Psoas muscle (tissue), 8 donors: ENCODE measurements around the gene IFITM10. TPM values are rescaled to one million over a fixed set of nuclear protein-coding genes. Genes with fewer than 3 reads are reported as not detected.

Experiments used
- ATAC-seq, 4 donors: fragments of 200-7000 bp; cut with Tn5 transposase; one replicate each; pipeline ENCODE4 v1.9.1; 2020; ENCODE audit warnings: moderate library complexity in 3 of 4, mild to moderate bottlenecking in 2 of 4
- DNase-seq, 2 donors: peaks; one replicate each; pipeline ENCODE4 v3.0.0-alpha.2; 2020
- H3K27ac ChIP-seq: fragments of 200-600 bp; one replicate; pipeline ENCODE4 v1.8.0; 2022
- H3K27me3 ChIP-seq, 3 donors: fragments of 200-600 bp in 1 of 3; one replicate each; pipeline versions ENCODE4 v1.6.1 to v1.8.0; 2013 to 2022; ENCODE audit warnings: low read length in 2 of 3, mild to moderate bottlenecking in 2 of 3, moderate library complexity in 1 of 3; ENCODE audit not compliant: insufficient read depth in 3 of 3
- H3K36me3 ChIP-seq, 2 donors: fragments of 200-600 bp in 1 of 2; one replicate each; pipeline versions ENCODE4 v1.6.1 to v1.8.0; 2013 to 2022; ENCODE audit warnings: low read depth in 1 of 2, mild to moderate bottlenecking in 1 of 2, moderate library complexity in 1 of 2; ENCODE audit not compliant: insufficient read depth in 1 of 2
- H3K4me1 ChIP-seq: fragments of 200-600 bp; one replicate; pipeline ENCODE4 v1.8.0; 2022
- H3K4me3 ChIP-seq: fragments of 200-600 bp; one replicate; pipeline ENCODE4 v1.8.0; 2022; ENCODE audit warnings: mild to moderate bottlenecking
- H3K9me3 ChIP-seq: fragments of 200-600 bp; one replicate; pipeline ENCODE4 v1.8.0; 2022
- CTCF ChIP-seq: fragments of 200-600 bp; IDR thresholded peaks from one replicate; pipeline ENCODE4 v1.8.0; 2022; ENCODE audit warnings: antibody characterized with exemption
- WGBS, 3 donors: extraction: QIAGEN DNeasy Blood & Tissue Kit; methylation state at CpG; one replicate each; pipeline versions ENCODE4 v1.1.6 to v1.1.7; 2013; 5-methylcytosine and 5-hydroxymethylcytosine counted together
- intact Hi-C, 2 donors: fragments of 100-400 bp; cut with DNase I; formaldehyde crosslinking; loops; one replicate each; pipeline versions ENCODE4 v1.11.0 to v1.14.2; 2022
- polyA plus RNA-seq, 3 donors: library from polyadenylated mRNA; stranded (reverse); fragments of 200-250 nt; gene quantifications; one replicate each; pipeline ENCODE4 v1.2.3, GENCODE V29; 2013
- total RNA-seq, 4 donors: library from RNA; stranded (reverse); fragmentation: NEBNext Ultra II Directional in 2 of 4; extraction: Animal tissue kit (Norgen Biotek cat#: 25700) in 2 of 4; gene quantifications; one replicate each; pipeline versions ENCODE4 v1.2.1 to v1.2.4, GENCODE V29; 2021 to 2023
- donor health status: healthy with polysubstance abuse.
- donor health status: DM: no; HTN: no; CAD: no; lungs with moderate emphysema.
- donor health status: Bipolar disorder and iron deficiency.
- donor health status: healthy.
- donor health status: DM: yes; HTN: yes; CAD: no.
- donor health status: DM: no; HTN: no; CAD: no.
- donor health status: DM: no; HTN: no; CAD: no.
- donor health status: DM: yes; HTN: yes; CAD: no.

Gene IFITM10
- total and polyA plus RNA-seq, 7 donors = 0.70 to 6.1 (median 1.6) TPM

GRCh38 chr11:1763796-1764661 lies 13.6 kb upstream of the IFITM10 start, which contains the start of gene CTSD:
Gene CTSD (minus strand): TSS chr11:1763927. CDS start chr11:1763859, 68 bp downstream.
- H3K4me3 ChIP-seq = peak within 1 kb of the TSS; percentile 100
- TF ChIP-seq CTCF = peak; percentile 7
- no peaks in the 10 kb centered on the region for H3K9me3 ChIP-seq
- peaks cover 40% of the 10 kb centered on the region for H3K4me1 ChIP-seq
- intact Hi-C loops = no loop called here
- H3K27me3 ChIP-seq = no peaks in the 10 kb centered on the region
- H3K27ac ChIP-seq = peak within 1 kb of the TSS; percentile 98
- WGBS, 3 donors = 2 to 3% (median 2%) methylated on average over 33 to 85 of the region's 85 CpGs
- H3K36me3 ChIP-seq = peaks cover 0 to 6% of the 10 kb centered on the region in 2 donors
- DNase-seq (peak; percentile 92 to 96), ATAC-seq (peak; percentile 70 to 76 (median 72))

- Histone ChIP-seq H3K4me3 (peak overlapping the region; percentile 100), H3K27me3 (no peaks in the 10 kb centered on the region), H3K36me3 (peaks cover 0 to 13% of the 10 kb centered on the region in 2 donors), H3K27ac (peak overlapping the region; percentile 98), H3K4me1 (peaks cover 47% of the 10 kb centered on the region), H3K9me3 (no peaks in the 10 kb centered on the region)
- DNase-seq (peak; percentile 42 to 61), ATAC-seq (peak in 3 of 4 donors; percentile 4 to 18 (median 14))
- WGBS, 3 donors = 1 to 3% (median 2%) methylated on average over 25 to 32 of the region's 32 CpGs
- TF ChIP-seq CTCF = no peak
- intact Hi-C loops = no loop called here
These were observed 13.0 kb upstream of the IFITM10 start for GRCh38 chr11:1763336-1763795.

GRCh38 chr11:1762537-1763302 lies 12.3 kb upstream of the IFITM10 start:
- peaks cover 0 to 18% of the 10 kb centered on the region in 2 donors for H3K36me3 ChIP-seq
- H3K4me3 ChIP-seq = peak overlapping the region; percentile 100
- H3K9me3 ChIP-seq = no peaks in the 10 kb centered on the region
- no peaks in the 10 kb centered on the region for H3K27me3 ChIP-seq
- TF ChIP-seq CTCF = no peak
- H3K4me1 ChIP-seq = peaks cover 53% of the 10 kb centered on the region
- intact Hi-C loops = no loop called here
- DNase-seq (peak; percentile 70 to 85), ATAC-seq (peak; percentile 23 to 59 (median 46))
- H3K27ac ChIP-seq = peak overlapping the region; percentile 98
- 16 to 25% (median 18%) methylated on average over 16 of the region's 16 CpGs for WGBS, 3 donors

GRCh38 chr11:1761857-1762536 lies 11.6 kb upstream of the IFITM10 start:
- peak overlapping the region; percentile 100 for H3K4me3 ChIP-seq
- ATAC-seq (no peak), DNase-seq (peak in 1 of 2 donors; percentile 65)
- H3K27me3 ChIP-seq = no peaks in the 10 kb centered on the region
- peak overlapping the region; percentile 98 for H3K27ac ChIP-seq
- H3K4me1 ChIP-seq = peaks cover 58% of the 10 kb centered on the region
- no peaks in the 10 kb centered on the region for H3K9me3 ChIP-seq
- WGBS, 3 donors = 56 to 62% (median 62%) methylated on average over 12 of the region's 12 CpGs
- intact Hi-C loops = no loop called here
- TF ChIP-seq CTCF = no peak
- peaks cover 0 to 25% of the 10 kb centered on the region in 2 donors for H3K36me3 ChIP-seq
